AG08396 (cell line): ENCODE results near the gene PIGL.
A peak's percentile ranks its signal among the peaks of the same experiment; 100 is the strongest.
"Not testable (repeated sequence)": the region's sequence is repeated elsewhere in the genome, so short reads cannot be mapped to it uniquely, and the experiment has no call there.

Experiments used
- DNase-seq: peaks from one replicate; pipeline ENCODE4 v3.0.0; 2012; ENCODE audit warnings: low spot score, mixed read lengths

Gene PIGL

DNA sequence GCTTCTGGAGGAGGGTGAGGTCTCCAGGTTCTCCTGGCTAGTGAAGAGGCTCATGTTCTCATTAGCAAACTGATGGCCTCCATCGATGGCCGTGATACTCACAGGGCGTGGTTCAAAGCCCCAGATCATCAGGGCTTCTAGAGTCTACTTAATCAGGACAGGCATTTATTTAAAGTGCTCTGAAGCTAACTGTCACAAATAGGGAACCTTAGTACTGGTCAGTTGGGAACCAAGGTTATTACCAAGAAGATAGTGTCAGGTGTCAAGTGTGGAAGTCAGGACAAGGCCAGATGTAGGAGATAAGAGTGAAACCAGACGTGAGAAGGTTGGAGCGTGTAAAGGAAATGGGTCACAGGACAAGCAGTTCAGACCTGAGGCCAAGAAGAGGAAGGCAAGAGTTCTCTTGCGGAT is 56.9 kb downstream of the PIGL start:
- DNase-seq, result no peak

DNA sequence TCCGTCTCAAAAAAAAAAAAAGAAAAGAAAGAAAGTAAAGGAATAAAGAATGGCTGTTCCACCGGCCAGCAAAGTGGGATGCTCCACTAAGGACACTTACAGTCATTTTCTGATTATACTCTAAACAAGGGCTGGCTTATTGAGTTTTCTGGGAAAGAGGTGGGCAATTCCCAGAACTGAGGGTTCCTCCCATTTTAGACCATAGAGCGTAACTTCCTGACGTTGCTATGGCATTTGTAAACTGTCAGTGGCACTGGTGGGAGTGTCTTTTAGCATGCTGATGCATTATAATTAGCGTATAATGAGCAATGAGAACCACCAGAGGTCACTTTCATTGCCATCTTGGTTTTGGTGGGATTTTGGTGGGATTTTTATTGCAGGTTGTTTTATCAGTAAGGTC is 58.0 kb downstream of the PIGL start:
- DNase-seq, result no peak

DNA sequence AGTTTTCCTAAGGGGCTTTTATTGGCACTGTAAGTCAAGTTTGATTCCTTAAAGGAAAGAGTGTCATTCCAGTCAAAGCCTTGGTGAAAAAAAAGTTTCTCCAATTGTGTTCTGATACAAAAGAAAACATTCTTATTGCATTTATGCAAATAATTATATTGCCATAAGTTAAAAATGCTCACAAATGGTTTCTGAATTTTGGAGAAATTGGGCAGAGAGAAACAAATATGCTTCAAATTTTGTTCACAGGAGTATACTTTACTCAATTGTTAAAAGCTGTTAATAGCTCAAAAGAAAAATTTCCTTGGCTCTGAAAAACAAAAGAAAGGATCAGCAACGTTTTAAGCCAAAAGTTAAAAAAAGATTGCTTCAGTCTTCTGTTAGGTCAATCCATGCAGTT is 60.2 kb downstream of the PIGL start:
- no peak for DNase-seq

- no peak for DNase-seq
Observed at GRCh38 chr17:16281351-16281750, 64.3 kb downstream of the PIGL start.

DNA sequence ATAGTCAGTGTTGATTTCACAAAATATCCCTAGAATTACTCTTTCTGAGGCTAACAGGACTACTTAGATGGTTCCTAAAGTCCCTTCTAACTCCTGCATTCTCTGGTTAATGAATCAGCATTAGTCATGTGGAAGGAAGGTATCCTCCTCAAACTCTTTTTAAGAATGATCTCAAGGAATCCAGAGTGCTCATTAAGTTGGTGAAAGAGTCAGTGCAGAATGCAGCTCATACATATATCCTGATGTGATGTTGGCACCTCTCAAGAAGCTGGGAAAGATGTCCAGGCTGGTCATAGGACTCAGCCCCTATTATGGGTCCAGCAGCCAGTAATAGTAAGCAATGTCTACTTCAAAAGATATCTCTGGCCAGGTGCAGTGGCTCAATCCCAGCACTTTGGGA is 65.5 kb downstream of the PIGL start:
- no peak for DNase-seq

DNA sequence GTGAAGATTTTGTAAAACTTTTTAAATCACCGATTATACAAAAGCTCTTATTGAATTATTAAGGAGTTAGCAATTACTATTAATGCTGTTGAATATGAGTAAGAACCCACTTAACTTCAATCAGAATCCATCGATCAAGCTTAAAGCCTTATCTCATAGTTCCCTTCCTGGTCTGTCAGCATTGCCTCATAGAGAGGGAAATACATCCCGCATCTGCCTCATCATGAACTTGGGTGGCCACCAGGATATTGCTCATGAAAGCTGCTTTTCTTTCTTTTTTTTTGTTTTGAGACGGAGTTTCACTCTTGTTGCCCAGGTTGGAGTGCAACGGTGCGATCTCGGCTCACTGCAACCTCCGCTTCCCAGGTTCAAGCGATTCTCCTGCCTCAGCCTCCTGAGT is 66.7 kb downstream of the PIGL start:
- DNase-seq, result no peak

- no peak for DNase-seq
Observed at GRCh38 chr17:16285646-16286008, 68.6 kb downstream of the PIGL start.

DNA sequence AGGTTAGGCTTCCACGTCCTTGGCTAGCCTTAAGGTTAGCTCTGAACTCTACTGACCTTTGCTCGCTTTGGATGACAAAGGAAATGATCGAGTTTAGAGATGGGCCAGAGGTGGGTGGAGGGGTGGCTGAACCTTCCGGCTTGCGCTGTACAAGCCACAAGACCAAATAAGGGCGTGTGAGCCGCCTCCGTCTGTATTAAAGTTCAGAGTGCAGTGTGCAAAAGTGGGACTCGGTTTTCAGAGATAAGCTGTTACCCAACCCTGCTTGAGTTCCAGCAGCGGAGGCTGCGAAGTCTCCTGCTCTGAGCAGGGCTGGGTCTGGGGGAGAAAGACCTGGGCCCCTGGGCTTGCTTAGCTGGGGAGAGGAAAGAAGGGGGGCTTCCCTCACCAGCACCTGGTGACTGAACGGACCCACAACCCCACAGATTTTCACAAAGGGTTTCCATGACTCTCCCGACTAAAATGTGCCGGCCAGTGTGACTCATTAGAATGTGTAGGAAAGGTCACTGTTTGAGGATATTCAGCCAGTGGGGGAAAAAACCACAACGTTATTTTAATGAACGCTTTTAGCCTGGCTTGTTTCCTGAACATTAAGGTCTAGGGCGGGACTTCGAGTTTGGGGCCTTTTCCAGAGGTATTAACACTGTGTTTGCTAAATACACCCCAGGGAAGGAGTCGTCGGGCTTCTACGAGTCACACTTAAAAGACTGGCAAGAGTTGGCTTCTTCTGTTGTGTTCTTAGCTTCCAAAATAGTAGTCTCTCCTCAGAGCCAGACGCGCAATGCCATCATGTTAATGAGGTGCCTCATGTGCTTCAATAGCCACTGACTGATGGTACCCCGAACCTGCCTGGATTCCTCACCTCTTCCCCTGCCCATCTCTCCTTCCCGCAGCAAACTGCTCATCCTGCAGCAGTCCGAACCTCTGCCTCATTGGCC is 69.3 kb downstream of the PIGL start:
- DNase-seq, result peak; percentile 85

- DNase-seq, result no peak
Observed at GRCh38 chr17:16286947-16287562, 70.0 kb downstream of the PIGL start.

DNA sequence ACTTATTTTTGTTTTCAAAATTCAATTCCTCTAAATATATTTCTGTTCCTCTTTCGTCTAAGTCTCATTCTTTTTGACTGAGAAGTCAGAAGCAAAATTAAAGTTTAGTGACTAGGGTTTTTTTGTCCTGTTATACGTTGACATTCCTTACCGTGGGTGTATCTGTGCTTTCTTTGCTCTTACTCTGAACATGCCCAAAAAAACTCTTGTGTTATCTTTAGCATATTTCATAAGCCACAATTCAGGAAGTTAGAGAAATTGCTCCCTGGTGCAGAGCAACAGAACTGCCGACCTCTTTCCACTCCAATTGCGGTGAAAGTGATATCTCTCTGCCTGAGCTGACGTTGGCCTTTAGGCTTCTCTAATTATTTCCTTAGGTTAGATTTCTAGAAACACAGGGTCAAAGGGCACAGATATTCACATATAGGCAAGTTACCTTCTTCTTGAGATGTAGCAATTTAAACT is 70.6 kb downstream of the PIGL start:
- peak; percentile 56 for DNase-seq

DNA sequence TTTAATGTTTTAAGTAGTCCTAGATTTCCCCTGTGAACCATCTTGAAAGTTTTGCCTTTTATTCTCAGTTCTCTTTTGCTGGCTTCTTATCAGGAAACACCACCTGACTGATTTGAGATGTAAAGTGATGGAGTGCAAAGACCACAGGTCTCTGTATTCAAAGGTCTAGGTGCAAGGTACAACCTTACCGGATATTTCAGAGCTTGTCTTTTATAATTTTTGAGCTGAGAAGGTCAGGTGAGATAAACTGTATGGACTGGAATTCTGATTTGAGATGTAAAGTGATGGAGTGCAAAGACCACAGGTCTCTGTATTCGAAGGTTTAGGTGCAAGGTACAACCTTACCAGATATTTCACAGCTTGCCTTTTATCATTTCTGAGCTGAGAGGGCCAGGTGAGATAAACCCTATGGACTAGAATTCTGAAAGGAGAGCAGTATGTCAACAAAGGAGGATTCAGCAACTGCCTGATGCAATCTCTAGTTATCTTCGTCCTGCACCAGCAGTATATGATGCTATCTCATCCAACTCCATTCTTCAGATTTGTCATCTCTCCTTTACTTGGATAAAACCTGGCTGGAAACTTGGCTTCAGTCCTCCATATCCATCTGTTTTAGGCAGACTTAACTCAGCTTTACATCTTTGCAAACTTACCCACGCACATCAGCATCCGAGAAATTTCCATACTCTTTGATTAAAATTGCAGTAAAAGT is 72.0 kb downstream of the PIGL start:
- DNase-seq, result no peak

GRCh38 chr17:16293931-16294330 is 76.9 kb downstream of the PIGL start:
- no peak for DNase-seq

- DNase-seq, result no peak
Observed at GRCh38 chr17:16294560-16294959, 77.5 kb downstream of the PIGL start.

DNA sequence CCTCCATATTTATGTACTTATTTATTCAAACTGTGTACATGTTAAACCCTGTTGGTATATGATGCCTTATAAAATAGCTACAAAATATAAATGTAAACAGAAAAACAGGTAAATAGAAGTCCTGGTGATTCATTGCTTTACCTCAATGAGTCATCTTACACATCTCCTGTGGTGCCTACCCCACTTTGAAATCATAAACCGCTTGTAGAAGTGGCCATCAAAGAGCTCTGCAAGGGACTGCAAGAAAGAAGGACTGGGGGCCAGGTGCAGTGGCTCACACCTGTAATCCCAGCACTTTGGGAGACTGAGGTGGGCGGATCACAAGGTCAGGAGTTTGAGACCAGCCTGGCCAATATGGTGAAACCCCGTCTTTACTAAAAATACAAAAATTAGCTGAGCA is 79.1 kb downstream of the PIGL start:
- not testable (repeated sequence) for DNase-seq

DNA sequence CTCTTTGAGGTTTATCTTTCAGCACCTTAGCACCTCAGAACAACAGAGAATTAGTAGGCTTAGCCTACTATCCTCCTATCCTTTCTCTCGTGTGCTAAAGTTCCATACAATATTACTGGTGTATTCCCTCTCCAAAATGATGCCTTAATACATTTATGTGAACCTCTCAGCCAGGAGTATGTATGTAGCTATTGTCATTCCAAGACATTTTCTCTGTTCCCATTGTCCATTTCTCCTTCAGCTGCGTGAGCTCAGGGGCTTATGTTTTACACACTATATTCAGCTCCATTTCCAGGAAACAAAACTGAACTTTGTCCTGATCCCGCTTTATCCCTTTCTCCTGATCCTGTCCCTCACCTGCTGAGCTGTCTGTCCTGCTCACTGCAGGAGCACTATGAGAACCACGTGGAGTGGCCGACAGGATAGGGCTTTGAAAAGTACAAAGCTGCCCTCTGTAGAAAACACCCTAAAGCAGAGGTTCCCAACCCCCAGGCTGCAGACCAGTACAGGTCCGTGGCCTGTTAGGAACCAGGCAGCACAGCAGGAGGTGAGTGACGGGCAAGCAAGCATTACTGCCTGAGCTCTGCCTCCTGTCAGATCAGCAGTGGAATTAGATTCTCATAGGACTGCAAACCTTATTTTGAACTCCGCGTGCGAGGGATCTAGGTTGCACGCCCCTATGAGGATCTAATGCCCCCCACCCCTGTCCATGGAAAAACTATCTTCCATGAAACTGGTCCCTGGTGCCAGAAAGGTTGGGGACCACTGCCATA is 80.5 kb downstream of the PIGL start:
- DNase-seq, result no peak

DNA sequence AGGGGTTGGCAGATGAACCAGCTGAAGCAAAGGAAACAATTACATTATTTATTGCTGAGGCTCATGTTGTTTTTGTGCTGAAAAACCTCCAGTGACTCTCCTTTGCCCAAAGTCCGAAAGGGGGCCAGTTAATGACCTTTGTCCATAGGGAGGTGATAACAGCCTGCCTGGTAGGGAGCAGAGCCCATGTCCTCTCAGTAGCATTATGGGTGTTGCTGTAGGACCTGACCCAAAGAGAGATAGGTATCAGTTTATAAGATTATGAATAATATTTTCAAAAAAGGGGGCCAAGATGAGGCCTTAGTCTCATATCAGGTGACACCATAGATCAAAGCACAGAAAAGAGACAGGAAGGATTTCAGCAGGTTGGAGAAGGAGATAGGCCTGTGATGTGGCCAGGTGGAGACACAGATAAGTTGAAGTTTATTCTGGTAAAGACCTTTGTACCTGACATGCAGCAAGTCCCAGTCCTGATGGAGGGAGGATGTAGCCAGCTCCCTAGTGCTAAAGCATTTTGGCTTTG is 81.2 kb downstream of the PIGL start:
- no peak for DNase-seq

DNA sequence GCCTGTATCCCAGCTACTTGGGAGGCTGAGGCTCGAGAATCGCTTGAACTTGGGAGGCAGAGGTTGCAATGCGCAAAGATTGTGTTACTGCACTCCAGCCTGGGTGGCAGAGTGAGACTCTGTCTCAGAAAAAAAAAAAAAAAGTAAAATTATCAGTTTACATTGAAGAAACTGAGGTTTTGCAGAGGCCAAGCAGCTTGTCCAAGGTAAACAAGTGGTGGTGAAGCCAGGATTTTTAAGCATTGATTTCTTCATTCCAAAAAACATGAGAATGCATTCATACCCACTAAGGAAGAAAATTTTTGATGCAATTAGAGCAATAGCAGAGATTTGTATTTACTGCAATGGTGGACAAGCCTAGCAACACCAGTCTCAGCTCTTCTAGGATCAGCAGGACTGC is 83.5 kb downstream of the PIGL start:
- DNase-seq, result no peak

DNA sequence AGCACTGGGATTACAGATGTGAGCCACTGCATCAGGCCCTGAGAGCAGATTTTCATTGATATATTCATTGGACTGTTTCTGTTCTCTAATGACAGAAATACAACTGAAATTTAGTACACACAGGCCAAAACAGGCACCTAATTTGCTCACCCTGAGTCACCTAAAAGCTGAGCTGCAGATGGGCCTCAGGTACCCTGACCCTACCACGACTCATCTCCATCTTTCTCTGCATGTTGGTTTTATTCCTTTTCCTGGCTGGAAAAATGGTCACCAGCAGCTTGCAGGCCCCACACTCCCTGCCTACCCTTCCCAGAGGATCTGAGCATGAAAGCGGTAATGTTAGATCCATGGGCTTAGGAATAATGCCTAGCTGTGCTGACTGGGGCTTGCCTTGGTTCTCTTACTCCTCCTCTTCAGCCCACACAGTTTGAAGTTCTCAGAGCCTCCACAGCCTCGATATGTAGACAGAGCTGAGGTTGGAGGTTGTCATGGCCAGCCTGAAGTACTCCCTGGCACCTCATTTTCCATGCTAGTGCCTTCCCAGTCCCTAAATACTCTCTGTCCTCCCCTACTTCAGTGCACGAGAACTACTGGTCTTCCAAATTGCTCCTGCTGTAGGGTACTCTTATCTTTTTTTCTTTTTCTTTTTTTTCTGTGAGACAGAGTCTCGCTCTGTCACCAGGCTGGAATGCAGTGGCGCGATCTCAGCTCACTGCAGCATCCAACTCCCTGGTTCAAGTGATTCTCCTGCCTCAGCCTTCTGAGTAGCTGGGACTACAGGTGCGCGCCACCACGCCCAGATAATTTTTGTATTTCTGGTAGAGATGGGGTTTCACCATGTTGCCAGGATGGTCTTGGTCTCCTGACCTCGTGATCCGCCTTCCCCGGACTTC is 85.2 kb downstream of the PIGL start:
- DNase-seq, result no peak

DNA sequence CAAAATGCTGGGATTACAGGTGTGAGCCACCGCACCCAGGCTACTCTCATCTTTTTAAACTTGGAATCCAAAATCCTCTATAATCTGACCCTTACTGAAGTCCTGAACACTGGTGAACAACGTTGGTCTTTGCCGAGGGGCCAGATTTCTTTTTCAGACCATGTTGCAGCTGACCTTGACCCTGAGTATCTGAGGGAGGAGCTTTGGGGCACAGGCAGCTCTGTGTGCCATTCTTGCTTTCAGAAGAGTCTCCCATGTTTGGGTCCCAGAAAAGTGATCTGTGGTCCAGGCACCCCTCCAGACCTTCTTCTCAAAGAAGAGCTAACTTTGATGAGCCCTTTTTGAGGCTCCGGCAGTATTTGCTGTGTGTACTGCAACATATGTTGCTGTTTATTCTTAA is 85.8 kb downstream of the PIGL start:
- DNase-seq, result no peak

GRCh38 chr17:16304830-16305229 is 87.8 kb downstream of the PIGL start:
- DNase-seq, result no peak

GRCh38 chr17:16306211-16306610 is 89.2 kb downstream of the PIGL start:
- DNase-seq, result no peak
